T-helper 1 cell treated with Interleukin-12 subunit alpha and Interleukin-12 subunit beta and Interleukin-4 antibody, amounts not matched to agents 30 μg/mL and 1 μg/mL, for 36 hours (primary cell): Measurements from ENCODE around the gene SPTBN4.
A peak's percentile ranks its signal among the peaks of the same experiment; 100 is the strongest.

Source experiments
- H3K27ac Mint-ChIP-seq: one replicate; pipeline ENCODE4 v1.8.0; 2021; ENCODE audit warnings: mild to moderate bottlenecking, mixed read lengths
- H3K27me3 Mint-ChIP-seq: one replicate; pipeline ENCODE4 v1.8.0; 2021; ENCODE audit warnings: low read depth, mixed read lengths
- H3K36me3 Mint-ChIP-seq: one replicate; pipeline ENCODE4 v1.8.0; 2021; ENCODE audit warnings: low read depth, mixed read lengths
- H3K4me1 Mint-ChIP-seq: one replicate; pipeline ENCODE4 v1.8.0; 2021; ENCODE audit warnings: low read depth, mixed read lengths
- H3K4me3 Mint-ChIP-seq: one replicate; pipeline ENCODE4 v1.8.0; 2021; ENCODE audit warnings: mild to moderate bottlenecking, moderate library complexity, mixed read lengths
- H3K9me3 Mint-ChIP-seq: one replicate; pipeline ENCODE4 v1.8.0; 2021; ENCODE audit warnings: mixed read lengths

Gene SPTBN4

DNA sequence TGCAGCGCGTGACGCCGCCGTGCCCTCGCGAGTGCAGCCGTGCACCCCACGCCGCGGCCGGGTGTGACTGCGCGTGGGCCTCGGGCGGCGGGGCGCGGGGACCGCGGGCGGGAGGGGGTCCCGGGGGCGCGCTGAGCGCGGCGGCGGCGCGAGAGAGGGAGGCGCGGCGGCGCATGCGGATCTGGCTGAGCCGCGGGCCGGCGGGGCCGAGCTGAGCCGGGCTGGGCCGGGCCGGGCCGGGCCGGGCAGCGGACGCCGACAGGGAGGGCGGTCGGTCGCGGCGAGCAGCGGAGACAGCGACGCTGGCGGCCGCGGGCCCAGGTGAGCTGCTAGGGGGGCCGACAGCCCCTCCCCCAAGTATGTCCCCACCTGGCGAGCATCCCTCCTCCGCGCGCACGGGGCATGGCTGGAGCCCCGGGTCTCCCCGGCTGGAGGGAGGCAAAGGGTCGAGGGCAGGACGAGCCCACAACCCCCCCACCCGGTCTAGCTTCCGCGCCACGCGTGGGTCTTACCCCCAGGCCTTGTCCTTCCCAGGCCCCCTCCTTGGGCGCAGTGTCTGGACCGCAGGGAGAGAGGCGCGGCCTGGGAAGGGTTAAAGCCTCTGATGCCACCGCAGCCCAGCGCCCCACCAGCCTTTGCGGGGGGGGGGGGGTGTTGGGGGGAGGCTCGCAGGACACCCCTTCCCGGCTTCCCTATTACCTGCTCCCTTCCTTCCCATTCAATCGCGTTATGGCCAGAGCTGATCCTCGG lies at the start of gene SPTBN4:
SPTBN4 (plus strand) TSS at position 17 of the 750 bp plus-strand sequence. CDS start 5,621 bp downstream, outside the sequence.
- peak within 1 kb of the TSS; percentile 80 for H3K4me3 Mint-ChIP-seq
- H3K4me1 Mint-ChIP-seq: peaks cover 18% of the 10 kb centered on the region
- peak within 1 kb of the TSS; percentile 61 for H3K27ac Mint-ChIP-seq
- no peaks in the 10 kb centered on the region for H3K9me3 Mint-ChIP-seq
- H3K27me3 Mint-ChIP-seq: peaks cover 29% of the 10 kb centered on the region
- H3K36me3 Mint-ChIP-seq: peaks cover 6% of the 10 kb centered on the region

DNA sequence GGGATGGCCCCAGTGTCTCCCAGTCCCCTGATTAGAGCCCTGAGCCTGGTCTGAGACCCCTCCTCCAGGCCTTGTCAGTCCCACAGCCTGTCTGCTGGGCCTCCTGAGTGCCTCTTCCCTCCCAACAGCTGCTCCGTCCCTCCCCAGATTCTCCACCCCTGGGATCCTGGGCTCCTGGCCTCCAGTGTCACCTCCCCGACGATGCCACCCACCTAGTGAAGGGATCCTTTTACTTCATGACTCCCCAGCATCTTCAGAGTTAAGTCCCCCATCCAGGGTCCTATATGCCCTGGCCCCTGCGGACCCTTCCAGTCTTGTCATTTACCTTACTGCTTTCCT lies 49.2 kb upstream of the SPTBN4 start:
- peak overlapping the region; percentile 37 for H3K27ac Mint-ChIP-seq
- H3K36me3 Mint-ChIP-seq: peaks cover 6% of the 10 kb centered on the region
- peaks cover 43% of the 10 kb centered on the region for H3K4me1 Mint-ChIP-seq
- H3K27me3 Mint-ChIP-seq: no peaks in the 10 kb centered on the region
- H3K9me3 Mint-ChIP-seq: no peaks in the 10 kb centered on the region
- H3K4me3 Mint-ChIP-seq: no peak overlapping the region

DNA sequence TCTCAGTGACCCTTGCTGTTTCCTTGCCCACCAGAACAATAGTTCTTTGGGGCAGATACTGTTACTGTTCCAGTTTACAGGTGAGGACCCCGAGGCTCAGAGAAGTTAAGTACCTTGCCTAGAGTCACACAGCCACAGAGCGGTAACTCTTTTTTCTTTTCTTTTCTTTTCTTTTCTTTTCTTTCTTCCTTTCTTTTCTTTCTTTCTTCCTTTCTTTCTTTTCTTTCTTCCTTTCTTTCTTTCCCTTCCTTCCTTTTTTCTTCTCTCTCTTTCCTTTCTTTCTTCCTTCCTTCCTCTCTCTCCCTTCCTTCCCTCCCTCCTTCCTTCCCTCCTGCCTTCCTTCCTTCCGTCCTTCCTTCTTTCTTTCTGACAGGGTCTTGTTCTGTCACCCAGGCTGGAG lies 48.8 kb upstream of the SPTBN4 start:
- Mint-ChIP-seq H3K27ac (peak overlapping the region; percentile 38), H3K9me3 (no peaks in the 10 kb centered on the region), H3K4me3 (no peak overlapping the region), H3K4me1 (peaks cover 44% of the 10 kb centered on the region), H3K27me3 (no peaks in the 10 kb centered on the region), H3K36me3 (peaks cover 6% of the 10 kb centered on the region)

DNA sequence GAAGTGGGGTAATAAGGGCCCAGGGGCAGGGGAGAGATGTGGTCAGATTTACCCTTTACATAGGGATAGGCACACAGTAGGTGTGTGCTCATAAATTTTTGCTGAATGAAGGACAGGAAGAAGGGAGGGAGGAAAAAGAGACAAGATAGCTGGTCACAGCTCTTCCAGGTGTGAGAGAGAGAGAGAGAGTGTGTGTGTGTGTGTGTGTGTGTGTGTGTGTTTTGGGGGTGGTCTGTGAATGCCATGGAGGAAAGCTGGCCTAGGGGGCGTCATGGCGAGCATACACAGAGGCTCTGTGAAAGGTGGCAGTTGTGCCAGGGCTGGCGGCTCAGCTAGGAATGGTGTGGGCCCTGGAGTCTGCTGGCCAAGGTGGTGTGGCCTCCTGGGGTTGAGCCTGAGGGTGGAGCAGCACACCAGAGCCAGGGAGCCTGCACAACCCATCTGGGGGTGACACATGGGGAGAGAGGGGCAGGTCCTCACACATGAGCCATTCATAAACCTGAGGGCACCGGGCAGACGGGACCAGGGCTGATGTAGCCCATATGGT lies 47.7 kb upstream of the SPTBN4 start:
- Mint-ChIP-seq H3K9me3 (no peaks in the 10 kb centered on the region), H3K27me3 (no peaks in the 10 kb centered on the region), H3K4me1 (peaks cover 43% of the 10 kb centered on the region), H3K4me3 (peak overlapping the region; percentile 36), H3K36me3 (peaks cover 6% of the 10 kb centered on the region), H3K27ac (peak overlapping the region; percentile 41)

DNA sequence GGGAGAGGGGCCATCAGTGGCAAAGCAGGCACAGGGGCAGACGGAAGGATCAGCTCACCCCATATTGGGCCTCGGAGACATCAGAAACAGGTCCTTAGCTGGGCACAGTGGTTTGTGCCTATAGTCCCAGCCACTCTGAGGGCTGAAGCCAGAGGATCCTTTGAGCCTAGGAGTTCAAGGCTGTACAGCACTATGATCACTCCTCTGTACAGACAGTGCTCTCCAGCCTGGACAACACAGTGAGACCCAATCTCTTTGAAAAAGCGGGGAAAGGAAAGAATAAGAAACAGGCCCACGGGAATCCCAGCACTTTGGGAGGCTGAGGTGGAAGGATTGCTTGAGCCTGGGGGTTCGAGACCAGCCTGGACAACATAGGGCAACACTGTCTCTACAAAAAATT lies 47.0 kb upstream of the SPTBN4 start:
- H3K4me3 Mint-ChIP-seq: peak overlapping the region; percentile 62
- H3K4me1 Mint-ChIP-seq: peaks cover 47% of the 10 kb centered on the region
- no peaks in the 10 kb centered on the region for H3K27me3 Mint-ChIP-seq
- H3K9me3 Mint-ChIP-seq: no peaks in the 10 kb centered on the region
- peaks cover 10% of the 10 kb centered on the region for H3K36me3 Mint-ChIP-seq
- peak overlapping the region; percentile 75 for H3K27ac Mint-ChIP-seq

DNA sequence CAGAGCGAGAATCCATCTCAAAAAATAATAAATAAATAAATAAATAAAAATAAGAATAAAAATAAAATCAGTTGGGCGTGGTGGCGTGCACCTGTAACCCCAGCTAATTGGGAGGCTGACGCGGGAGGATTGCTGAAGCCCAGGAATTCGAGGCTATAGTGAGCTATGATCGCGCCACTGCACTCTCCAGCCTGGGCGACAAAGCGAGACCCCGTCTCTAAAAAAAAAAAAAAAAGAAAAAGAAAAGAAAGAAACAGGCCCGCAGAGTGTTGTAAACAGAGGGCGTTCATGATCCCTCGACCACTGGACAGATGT lies 46.4 kb upstream of the SPTBN4 start:
- Mint-ChIP-seq H3K4me1 (peaks cover 47% of the 10 kb centered on the region), H3K27ac (peak overlapping the region; percentile 91), H3K9me3 (no peaks in the 10 kb centered on the region)

DNA sequence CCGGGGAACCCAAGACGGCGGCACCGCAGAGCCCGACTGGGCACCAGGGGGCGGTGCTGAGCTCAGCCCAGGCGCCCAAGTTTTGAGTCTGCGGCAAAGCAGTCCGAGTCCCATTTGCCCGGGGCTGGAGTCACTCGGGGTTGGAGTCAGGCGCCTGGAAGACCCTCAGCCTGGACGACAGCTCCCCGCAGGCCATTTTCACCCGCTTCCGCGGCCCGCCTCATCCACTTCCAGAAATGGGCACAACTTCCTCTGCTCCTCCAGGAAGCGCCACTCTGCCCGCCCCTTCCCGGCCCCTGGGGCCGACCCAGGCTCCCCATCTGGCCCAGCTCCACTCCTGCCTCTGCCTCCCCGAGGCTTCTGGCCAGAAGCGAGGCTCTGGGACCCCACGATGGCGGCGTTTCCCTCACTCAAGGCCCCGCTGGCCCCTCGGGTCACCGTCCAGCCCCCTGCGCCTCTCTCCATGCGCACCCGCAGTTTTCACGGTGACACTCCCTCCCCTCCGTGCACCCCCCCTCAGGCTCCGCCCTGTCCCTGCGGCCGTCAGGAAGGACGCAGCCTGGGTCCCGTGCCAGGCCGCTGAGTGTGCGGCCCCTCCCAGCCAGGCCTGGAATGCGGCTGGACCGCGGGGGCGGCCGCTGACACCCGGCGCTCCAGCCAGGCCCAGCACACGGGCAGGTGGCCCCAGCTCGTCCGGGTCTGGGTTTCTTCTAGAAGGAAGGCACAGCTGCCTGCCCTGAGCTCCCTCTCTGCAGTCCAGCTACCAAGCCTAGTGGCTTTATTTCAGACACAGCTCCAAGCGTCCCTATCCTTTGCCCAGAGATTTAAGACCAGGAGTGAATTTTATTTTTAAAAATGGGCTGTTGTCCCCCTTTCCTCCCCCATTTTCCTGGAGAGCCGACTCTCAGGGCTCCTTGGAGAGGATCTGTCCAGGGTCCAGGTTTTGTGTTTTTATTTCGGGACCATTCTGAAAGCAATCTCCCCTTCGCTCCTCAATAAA lies 45.7 kb upstream of the SPTBN4 start:
- peak overlapping the region; percentile 74 for H3K4me3 Mint-ChIP-seq
- no peaks in the 10 kb centered on the region for H3K9me3 Mint-ChIP-seq
- peak overlapping the region; percentile 91 for H3K27ac Mint-ChIP-seq
- H3K27me3 Mint-ChIP-seq: no peaks in the 10 kb centered on the region
- peaks cover 10% of the 10 kb centered on the region for H3K36me3 Mint-ChIP-seq
- H3K4me1 Mint-ChIP-seq: peaks cover 43% of the 10 kb centered on the region

More for the DNA sequence above, 46.4 kb upstream of the SPTBN4 start:
- peak overlapping the region; percentile 74 for H3K4me3 Mint-ChIP-seq
- peaks cover 10% of the 10 kb centered on the region for H3K36me3 Mint-ChIP-seq
- H3K27me3 Mint-ChIP-seq: no peaks in the 10 kb centered on the region

DNA sequence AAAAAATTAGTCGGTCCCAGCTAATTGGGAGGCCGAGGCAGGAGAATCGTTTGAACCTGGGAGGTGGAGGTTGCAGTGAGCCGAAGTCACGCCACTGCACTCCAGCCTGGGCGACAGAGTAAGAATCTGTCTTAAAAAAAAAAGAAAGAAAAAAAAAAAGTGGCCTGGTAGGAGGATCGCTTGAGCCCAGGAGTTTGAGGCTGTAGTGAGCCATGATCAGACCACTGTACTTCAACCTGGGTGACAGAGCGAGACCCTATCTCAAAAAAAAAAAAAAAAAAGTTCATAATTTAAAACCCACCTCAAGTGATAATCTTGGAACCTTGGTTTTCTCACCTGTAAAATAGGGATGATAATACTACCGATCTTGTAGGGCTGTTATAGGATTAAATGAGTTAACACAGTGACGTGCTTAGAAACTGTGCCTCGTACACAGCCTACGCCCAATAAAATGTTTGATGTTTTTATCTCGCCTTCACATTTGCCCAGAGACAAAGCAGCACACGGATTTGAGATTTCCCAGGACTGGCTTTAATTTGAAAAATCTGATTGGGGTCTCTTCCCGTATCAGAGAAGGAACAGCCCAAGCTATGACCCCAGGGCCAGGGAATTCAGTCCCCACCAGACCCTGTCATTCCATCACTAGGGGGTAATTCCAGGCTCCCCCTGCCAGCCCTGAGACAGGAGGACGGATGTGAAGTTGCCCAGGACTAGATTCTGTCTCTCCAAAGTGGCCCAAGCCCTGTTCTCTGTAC lies 44.6 kb upstream of the SPTBN4 start:
- peak overlapping the region; percentile 74 for H3K4me3 Mint-ChIP-seq
- H3K27ac Mint-ChIP-seq: peak overlapping the region; percentile 91

DNA sequence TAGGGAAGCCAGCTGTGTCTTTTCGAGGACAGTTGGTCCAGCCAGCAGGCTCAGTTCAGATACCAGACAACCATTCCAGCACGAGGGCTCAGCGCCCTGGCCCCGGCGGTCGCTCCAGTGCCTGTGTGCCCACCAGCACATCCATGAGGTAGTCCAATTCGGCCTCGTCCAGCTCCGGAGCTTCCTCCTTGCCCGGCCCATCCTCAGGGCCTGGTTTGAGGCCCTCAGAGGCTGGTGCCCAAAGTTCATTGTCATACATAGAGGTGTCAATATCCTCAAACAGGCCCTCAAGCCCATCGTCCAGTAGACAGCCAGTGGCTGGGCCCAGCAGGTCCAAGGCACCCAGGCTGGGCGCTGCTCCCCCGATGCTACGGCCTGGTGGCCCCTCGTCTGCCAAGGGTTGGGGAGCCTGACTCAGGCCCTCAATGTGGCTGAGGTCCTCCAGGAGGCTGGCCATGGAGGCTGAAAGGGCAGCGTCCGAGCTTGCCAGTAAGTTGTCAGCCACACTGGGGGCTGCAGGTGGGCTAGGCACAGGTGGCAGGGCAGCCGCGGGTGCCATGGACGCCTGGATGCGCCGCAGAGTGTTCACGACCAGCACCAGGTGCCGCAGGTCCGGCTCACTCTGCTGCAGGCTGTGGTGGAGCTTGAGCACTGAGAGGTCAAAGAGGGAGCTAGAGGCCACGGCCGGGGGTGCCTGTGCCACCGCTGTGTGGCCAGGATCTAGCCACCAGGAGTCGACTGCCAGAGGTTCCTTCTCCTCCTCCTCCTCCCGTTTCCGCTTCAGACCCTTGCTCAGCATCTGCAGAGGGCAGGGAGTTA lies 43.8 kb upstream of the SPTBN4 start:
- no peak overlapping the region for H3K4me3 Mint-ChIP-seq
- H3K9me3 Mint-ChIP-seq: no peaks in the 10 kb centered on the region
- no peaks in the 10 kb centered on the region for H3K27me3 Mint-ChIP-seq
- peak overlapping the region; percentile 91 for H3K27ac Mint-ChIP-seq
- H3K36me3 Mint-ChIP-seq: peaks cover 10% of the 10 kb centered on the region
- peaks cover 31% of the 10 kb centered on the region for H3K4me1 Mint-ChIP-seq

More for the DNA sequence above, 44.6 kb upstream of the SPTBN4 start:
- H3K36me3 Mint-ChIP-seq: peaks cover 10% of the 10 kb centered on the region
- H3K27me3 Mint-ChIP-seq: no peaks in the 10 kb centered on the region
- peaks cover 38% of the 10 kb centered on the region for H3K4me1 Mint-ChIP-seq
- H3K9me3 Mint-ChIP-seq: no peaks in the 10 kb centered on the region

DNA sequence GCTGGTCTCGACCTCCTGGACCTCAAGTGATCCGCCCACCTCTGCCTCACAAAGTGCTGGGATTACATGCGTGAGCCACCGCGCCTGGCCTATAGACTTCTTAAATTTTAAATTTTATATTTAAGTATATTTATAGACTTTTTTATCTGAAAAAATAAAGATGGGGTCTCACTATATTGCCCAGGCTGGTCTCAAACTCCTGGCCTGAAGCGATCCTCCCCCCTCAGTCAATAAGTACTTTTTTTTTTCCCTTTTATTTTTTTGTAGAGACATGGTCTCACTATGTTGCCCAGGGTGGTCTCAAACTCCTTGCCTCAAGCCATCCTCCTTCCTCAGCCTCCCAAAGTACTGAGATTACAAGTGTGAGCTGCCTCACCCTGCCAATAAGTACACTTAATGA lies 42.9 kb upstream of the SPTBN4 start:
- peaks cover 24% of the 10 kb centered on the region for H3K4me1 Mint-ChIP-seq
- peak overlapping the region; percentile 59 for H3K4me3 Mint-ChIP-seq
- H3K36me3 Mint-ChIP-seq: peaks cover 10% of the 10 kb centered on the region
- H3K27ac Mint-ChIP-seq: no peak overlapping the region
- no peaks in the 10 kb centered on the region for H3K27me3 Mint-ChIP-seq
- H3K9me3 Mint-ChIP-seq: no peaks in the 10 kb centered on the region

DNA sequence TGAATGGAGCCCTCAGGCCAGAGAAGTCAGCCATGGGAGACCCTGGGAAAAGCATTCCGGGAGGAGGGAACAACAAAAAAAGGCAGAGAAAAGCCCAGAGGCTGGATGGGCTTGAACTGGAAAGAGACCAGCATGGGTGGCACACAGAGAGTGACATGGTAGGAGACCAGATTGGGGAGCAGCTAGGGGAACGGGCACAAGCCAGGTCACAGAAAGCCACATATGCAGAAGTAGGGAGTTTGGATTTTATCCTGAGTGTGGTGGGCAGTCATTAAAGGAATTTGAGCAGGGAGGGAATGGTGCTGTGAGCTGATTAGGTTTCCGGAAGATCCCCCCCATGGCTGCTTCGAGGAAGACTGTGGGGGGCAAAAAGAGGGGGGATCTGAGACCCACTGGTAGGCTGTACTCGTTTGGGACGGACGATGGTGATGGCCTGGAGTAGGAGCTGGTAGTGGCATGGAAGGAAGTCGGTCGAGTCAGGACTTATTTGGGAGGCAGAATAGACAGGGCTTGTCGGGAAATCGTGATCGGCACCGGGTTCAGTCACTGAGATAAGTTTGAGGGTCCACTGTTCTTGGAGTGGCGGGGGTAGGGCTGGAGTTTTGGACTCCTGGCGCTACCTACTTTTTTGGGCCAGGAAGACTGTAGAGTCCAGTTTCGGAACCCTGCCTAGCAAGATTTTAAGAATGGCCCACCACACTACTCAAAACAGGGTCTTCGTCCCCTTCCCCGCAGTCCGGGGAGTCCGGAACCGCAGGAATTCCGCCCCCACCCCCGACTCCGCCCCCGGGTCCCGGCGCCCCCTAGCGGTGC lies 42.0 kb upstream of the SPTBN4 start:
- peak overlapping the region; percentile 92 for H3K27ac Mint-ChIP-seq
- no peaks in the 10 kb centered on the region for H3K9me3 Mint-ChIP-seq
- no peaks in the 10 kb centered on the region for H3K27me3 Mint-ChIP-seq
- H3K4me3 Mint-ChIP-seq: peak overlapping the region; percentile 94
- H3K36me3 Mint-ChIP-seq: peaks cover 10% of the 10 kb centered on the region
- H3K4me1 Mint-ChIP-seq: peaks cover 19% of the 10 kb centered on the region

DNA sequence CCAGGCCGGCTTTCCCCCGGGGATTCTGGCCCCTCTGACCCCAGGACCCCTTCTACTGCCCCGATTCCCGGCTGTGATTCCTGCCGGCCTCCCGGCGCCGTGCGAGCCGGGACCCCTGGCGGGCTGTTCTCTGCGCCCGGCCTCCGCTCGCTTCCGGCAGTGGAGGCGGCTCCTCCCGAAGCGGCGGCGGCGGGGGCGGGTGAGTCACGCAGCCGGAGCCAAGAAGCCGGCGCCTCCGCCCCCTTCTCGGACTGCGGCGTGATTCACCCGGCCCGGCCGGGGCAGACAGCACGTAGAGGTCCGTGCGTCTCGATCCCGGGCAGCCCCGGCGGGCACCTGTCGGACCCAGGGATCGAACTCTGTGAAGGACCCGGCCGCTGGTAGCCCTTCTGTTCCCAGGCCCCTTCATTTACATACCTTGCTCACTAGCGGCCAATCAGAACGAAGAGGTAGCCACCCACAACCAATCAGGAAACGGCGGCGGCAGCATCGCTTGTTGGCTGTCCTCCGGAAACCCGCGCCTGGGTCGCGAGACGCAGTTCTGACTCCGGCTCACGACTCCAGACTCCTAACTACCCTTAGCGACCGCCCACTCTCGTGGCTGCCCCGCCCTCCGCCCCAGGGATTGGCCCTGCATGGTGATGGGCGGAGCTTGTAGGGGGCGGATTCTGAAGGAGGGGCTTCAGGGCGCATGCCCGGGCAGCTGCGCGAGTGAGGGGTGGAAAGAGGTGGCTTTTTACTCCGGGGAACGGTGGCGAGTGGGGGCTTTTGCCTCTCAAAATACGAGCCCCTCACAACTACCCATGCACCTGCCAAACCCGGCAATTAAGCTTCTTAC lies 41.1 kb upstream of the SPTBN4 start, which contains the start of gene SERTAD1:
SERTAD1 (minus strand) TSS at position 543 of the 838 bp plus-strand sequence. CDS start 2,446 bp downstream, outside the sequence.
- Mint-ChIP-seq H3K4me3 (peak within 1 kb of the TSS; percentile 94), H3K9me3 (no peaks in the 10 kb centered on the region), H3K27me3 (no peaks in the 10 kb centered on the region), H3K36me3 (peaks cover 10% of the 10 kb centered on the region), H3K27ac (peak within 1 kb of the TSS; percentile 96), H3K4me1 (peaks cover 17% of the 10 kb centered on the region)
